ENCODE results near the gene DRICH1.
"Not testable (repeated sequence)": the region's sequence is repeated elsewhere in the genome, so short reads cannot be mapped to it uniquely, and the experiment has no call there.

The DRICH1 gene

DNA sequence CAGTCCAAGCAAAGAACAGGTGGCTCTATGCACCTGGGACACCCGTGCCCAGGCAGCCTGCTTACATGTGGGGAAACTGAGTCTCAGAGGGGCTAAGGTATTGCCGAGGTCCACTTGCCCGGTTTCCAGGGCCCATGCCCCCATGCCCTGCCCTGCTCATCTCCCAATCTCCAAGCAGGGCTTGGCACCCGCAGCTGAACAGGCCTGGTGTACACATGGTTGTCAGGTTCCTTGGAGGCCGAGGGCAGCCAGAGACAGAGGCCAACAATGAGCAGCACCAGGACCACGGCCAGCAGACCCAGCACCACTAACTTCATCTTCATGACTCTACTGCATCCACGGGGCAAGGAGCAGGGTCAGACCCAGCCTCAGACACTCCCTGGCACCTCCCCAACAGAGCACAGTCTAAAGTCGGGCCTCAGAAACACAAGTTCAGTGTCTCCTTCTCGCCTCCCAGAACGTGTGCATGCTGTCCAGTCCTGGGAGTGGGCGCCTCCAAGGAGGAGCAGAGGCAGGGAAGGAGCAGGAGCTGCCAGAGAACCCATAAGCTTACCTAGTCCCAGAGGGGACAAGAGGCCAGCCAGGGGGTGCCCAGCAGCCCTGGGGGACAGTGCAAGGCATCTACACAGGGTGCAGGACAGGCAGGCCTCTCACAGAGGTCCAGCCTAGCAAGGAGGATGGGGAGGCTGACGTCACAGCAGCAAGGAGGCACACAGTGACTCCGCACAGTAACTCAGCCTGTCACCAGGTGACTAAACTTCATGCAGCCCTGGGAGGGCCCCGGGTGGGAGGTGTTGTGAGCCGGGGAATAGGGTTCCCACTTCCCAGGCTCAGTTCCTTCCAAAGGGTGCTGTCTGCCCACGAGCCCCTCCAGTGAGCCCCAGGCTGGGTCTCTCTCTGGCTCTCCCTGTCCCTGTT is 38.5 kb upstream of the DRICH1 start:
- Histone ChIP-seq H3K4me1 (ENCODE audit: insufficient read depth, low read length) (peaks cover 5% of the 10 kb centered on the region; the same call in 1 of the 2 replicates), H3K9ac (ENCODE audit: low read depth, low read length) (no peak overlapping the region)

DNA sequence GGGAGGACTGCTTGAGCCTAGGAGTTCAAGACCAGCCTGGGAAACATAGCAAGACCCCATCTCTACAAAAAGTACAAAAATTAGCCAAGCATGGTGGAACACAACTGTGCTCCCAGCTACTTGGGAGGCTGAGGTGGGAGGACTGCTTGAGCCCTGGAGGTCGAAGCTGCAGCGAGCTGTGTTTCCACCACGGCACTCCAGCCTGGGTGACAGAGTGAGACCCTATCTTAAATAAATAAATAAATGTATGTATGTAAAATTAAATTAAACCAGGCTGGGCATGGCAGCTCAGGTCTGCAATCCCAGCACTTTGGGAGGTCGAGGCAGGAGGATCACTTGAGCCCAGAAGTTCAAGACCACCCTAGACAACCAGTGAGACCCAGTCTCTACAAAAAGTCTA is 28.3 kb upstream of the DRICH1 start:
- H3K4me1 ChIP-seq (ENCODE audit: insufficient read depth, low read length); H3K9me3 ChIP-seq (ENCODE audit: control insufficient read depth, insufficient read depth, low read length); H3K36me3 ChIP-seq (ENCODE audit: insufficient read depth, low read length); H3K9ac ChIP-seq (ENCODE audit: low read depth, low read length): not testable (repeated sequence)

More for the DNA sequence above, 38.5 kb upstream of the DRICH1 start:
- H3K9me3 ChIP-seq (ENCODE audit: control insufficient read depth, insufficient read depth, low read length), result no peaks in the 10 kb centered on the region
- H3K36me3 ChIP-seq (ENCODE audit: insufficient read depth, low read length), result no peaks in the 10 kb centered on the region

DNA sequence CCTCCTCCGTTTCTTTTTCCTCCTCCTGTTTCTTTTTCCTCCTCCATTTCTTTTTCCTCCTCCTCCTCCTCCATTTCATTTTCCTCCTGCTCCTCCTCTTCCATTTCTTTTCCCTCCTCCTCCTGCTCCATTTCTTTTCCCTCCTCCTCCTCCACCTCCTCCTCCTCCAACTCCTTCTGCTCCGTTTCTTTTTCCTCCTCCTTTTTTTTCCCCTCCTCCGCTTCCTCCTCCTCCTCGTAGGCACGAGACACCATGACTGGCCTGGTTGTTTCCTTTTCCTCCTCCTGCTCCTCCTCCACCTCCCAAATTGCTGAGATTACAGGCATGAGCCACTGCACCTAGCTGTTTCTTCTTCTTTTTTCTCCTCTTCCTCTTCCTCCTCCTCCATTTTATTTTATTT is 25.6 kb upstream of the DRICH1 start:
- Histone ChIP-seq H3K4me1 (ENCODE audit: insufficient read depth, low read length) (no peaks in the 10 kb centered on the region), H3K9me3 (ENCODE audit: control insufficient read depth, insufficient read depth, low read length) (peaks cover 5% of the 10 kb centered on the region; the same call in 1 of the 2 replicates), H3K36me3 (ENCODE audit: insufficient read depth, low read length) (no peaks in the 10 kb centered on the region; the same call in 1 of the 2 replicates), H3K9ac (ENCODE audit: low read depth, low read length) (no peak overlapping the region)

DNA sequence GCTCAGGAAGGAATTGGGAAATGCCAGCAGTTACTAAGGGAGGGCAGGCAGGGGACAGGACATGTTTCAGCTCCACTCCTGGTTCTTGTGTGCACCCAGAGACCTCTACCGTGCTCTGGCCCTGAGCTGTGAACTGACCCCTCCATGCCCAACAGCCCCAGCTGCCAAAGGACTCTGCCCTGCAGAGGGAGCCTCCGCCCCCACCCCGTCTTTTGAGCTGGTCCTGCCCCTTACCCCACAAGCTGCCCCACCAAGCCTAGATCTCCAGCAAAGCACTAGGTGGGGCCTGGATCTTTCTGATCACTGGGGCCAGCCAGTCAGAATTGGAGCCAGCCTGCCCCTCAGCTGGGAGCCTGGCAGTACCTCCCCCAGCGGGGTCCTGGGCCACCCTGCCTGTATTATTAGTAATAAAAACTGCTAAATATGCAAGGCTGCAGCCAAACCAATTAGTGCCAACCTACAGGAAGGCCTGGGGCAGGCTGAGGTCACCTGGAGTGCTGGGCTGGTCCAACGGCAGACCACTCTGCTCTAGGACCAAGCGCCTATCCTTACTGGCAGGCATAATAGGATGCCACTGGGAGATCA is 23.9 kb upstream of the DRICH1 start:
- Histone ChIP-seq H3K9ac (ENCODE audit: low read depth, low read length) (no peak overlapping the region), H3K36me3 (ENCODE audit: insufficient read depth, low read length) (no peaks in the 10 kb centered on the region; the same call in 1 of the 2 replicates), H3K9me3 (ENCODE audit: control insufficient read depth, insufficient read depth, low read length) (no peaks in the 10 kb centered on the region), H3K4me1 (ENCODE audit: insufficient read depth, low read length) (no peaks in the 10 kb centered on the region)

DNA sequence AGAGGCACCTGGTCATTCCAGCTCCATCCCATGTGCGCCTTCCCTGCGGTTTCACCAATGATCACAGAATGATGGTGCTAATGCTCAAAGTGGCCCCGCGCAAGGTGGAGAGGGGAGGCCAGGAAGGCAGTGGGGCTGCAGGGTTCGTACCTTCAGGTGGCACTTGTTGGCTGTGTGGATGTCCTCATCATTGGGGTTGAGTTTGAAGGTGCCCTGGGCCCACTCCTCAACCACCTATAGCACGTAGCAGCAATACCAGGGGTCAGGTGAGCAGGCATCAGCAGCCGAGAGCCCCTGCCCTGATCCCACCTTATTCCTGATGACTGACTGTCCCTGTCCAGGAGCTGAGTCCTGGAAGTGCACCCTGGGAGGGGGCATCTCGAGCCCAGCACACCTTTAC is 20.6 kb upstream of the DRICH1 start:
- Histone ChIP-seq H3K36me3 (ENCODE audit: insufficient read depth, low read length) (no peaks in the 10 kb centered on the region), H3K9ac (ENCODE audit: low read depth, low read length) (no peak overlapping the region), H3K4me1 (ENCODE audit: insufficient read depth, low read length) (no peaks in the 10 kb centered on the region), H3K9me3 (ENCODE audit: control insufficient read depth, insufficient read depth, low read length) (no peaks in the 10 kb centered on the region)

DNA sequence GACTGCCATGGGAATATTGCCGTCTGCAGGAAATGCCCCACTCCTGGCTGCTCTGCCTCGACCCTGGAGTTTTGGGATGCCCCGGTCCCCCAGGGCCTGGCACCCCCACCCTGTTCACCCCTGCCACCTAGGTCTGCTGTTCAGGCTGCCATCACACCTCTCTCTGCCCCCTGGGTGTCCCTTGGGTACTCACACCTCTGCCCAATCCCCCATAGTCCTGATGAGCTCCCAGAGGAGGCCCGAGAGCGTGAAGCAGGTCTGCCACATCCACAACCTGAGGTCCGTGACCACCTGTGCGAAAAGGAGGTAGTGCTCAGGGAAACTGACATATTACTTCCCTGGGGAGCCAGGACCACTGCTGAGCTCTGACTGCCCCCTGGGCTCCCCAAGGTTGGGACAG is 20.2 kb upstream of the DRICH1 start:
- no peak overlapping the region for H3K9ac ChIP-seq (ENCODE audit: low read depth, low read length)
- H3K4me1 ChIP-seq (ENCODE audit: insufficient read depth, low read length), result no peaks in the 10 kb centered on the region
- no peaks in the 10 kb centered on the region for H3K36me3 ChIP-seq (ENCODE audit: insufficient read depth, low read length)

DNA sequence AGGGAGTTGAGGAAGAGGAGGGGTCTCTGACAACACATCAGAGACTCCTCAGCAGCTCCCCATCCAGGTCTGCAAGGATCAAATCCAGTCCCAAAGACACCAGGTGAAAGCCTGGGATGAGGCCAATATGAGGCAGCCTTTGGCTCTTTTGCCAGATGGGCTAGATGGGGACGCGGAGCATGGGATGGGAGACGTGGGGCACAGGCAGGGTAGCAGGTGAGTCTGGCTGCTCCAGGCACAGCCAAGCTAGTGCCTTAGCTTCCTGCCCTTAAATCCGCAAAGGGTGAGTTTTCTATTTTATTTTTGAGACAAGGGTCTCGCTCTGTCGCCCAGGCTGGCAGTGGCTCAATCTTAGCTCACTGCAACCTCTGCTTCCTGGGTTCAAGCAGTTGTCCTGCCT is 19.6 kb upstream of the DRICH1 start:
- no peaks in the 10 kb centered on the region for H3K9me3 ChIP-seq (ENCODE audit: control insufficient read depth, insufficient read depth, low read length)
- no peaks in the 10 kb centered on the region for H3K4me1 ChIP-seq (ENCODE audit: insufficient read depth, low read length)
- no peak overlapping the region for H3K9ac ChIP-seq (ENCODE audit: low read depth, low read length)
- H3K36me3 ChIP-seq (ENCODE audit: insufficient read depth, low read length), result no peaks in the 10 kb centered on the region

More for the DNA sequence above, 20.2 kb upstream of the DRICH1 start:
- H3K9me3 ChIP-seq (ENCODE audit: control insufficient read depth, insufficient read depth, low read length), result no peaks in the 10 kb centered on the region

DNA sequence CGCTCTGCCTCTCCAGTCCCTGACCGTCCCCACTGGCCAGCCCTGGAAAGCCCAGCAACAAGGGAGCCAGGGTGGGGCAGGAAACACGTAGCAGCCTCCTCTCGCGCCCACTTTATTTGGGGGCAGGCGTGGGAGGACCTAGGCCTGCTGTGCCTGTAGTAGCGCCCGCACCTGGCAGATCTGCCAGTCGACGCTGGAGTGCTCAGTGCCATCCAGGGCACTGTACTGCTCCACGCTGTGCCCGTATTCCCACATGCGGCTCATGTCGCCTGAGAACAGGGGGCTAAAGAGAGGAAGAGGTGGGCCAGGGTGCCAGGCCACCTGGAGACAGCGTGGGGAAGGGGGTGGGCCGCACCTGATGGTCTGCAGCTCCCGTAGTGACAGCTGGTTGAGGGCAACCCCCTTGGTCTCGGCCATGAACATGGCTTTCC is 17.0 kb upstream of the DRICH1 start:
- no peaks in the 10 kb centered on the region for H3K36me3 ChIP-seq (ENCODE audit: insufficient read depth, low read length)

DNA sequence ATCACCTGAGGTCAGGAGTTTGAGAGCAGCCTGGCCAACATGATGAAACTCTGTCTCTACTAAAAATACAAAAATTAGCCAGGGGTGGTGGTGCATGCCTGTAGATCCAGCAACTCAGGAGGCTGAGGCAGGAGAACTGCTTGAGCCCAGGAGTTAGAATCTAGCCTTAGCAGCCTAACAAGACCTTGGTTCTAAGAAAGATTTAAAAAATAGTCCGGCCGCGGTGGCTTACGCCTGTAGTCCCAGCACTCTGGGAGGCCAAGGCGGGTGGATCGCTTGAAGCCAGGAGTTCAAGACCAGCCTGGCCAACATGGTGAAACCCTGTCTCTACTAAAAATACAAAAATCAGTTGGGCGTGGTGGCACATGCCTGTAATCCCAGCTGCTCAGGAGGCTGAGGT is 14.4 kb upstream of the DRICH1 start:
- not testable (repeated sequence) for H3K9me3 ChIP-seq (ENCODE audit: control insufficient read depth, insufficient read depth, low read length); H3K9ac ChIP-seq (ENCODE audit: low read depth, low read length); H3K4me1 ChIP-seq (ENCODE audit: insufficient read depth, low read length); H3K36me3 ChIP-seq (ENCODE audit: insufficient read depth, low read length)

More for the DNA sequence above, 17.0 kb upstream of the DRICH1 start:
- H3K9me3 ChIP-seq (ENCODE audit: control insufficient read depth, insufficient read depth, low read length), result no peaks in the 10 kb centered on the region
- H3K9ac ChIP-seq (ENCODE audit: low read depth, low read length), result no peak overlapping the region
- H3K4me1 ChIP-seq (ENCODE audit: insufficient read depth, low read length), result no peaks in the 10 kb centered on the region

DNA sequence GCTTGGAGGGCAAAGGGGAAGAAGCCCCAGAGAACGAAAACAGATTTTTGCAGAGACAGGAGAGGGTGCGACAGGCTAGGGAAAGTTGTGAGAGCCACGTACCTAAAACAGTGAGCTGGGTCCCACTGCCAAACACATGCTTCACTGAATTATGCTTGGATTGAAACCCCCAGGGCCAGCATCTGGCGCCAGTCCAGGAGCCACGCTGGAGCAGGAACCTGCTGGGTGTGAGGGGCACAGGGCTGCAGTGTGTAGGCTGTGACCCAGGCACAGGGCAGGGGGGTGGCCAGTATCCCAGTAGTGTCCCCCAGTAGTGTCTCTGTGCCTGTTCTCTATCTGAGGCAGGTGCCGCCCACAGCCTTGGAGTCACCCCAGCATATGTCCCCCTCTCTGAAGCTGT is 8.1 kb upstream of the DRICH1 start:
- H3K9ac ChIP-seq (ENCODE audit: low read depth, low read length); H3K4me1 ChIP-seq (ENCODE audit: insufficient read depth, low read length); H3K36me3 ChIP-seq (ENCODE audit: insufficient read depth, low read length); H3K9me3 ChIP-seq (ENCODE audit: control insufficient read depth, insufficient read depth, low read length): not testable (repeated sequence)

DNA sequence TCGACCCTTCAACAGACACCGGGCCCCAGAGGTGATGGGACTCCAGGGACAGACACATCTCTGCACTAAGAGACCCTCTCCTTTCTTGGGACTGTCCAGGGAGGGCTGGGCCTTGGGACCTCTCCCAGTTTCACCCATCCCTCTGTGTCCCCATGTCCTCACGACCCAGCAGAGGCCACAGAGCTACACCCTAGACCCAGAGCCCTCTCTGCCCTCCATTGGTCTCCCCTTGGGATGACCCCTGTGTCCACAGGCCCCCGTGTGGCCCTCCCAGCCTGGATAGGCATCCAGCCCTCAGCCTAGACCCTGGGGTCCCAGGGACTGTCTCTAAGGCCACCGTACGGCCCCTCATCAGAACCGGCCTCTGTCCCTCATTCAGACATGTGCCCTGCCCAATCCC is 7.5 kb upstream of the DRICH1 start:
- Histone ChIP-seq H3K9me3 (ENCODE audit: control insufficient read depth, insufficient read depth, low read length) (no peaks in the 10 kb centered on the region), H3K36me3 (ENCODE audit: insufficient read depth, low read length) (no peaks in the 10 kb centered on the region)

DNA sequence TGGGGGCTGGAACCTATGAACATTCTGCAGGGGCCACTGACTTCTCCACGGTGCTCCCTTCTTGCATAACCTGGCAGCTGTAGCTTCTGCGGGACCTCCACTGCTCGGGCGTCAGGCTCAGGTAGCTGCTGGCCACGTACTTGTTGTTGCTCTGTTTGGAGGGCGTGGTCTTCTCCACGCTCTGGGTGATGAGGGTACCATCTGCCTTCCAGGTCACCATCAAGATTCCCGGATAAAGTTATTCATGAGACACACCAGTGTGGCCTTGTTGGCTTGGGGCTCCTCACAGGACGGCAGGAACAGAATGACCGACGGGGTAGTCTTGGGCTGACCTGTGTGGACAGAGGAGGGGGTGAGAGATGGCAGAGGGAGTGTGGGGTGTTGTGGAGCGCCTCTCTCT is 6.5 kb upstream of the DRICH1 start:
- Histone ChIP-seq H3K36me3 (ENCODE audit: insufficient read depth, low read length) (no peaks in the 10 kb centered on the region), H3K9me3 (ENCODE audit: control insufficient read depth, insufficient read depth, low read length) (no peaks in the 10 kb centered on the region), H3K9ac (ENCODE audit: low read depth, low read length) (no peak overlapping the region), H3K4me1 (ENCODE audit: insufficient read depth, low read length) (no peaks in the 10 kb centered on the region)

More for the DNA sequence above, 7.5 kb upstream of the DRICH1 start:
- Histone ChIP-seq H3K9ac (ENCODE audit: low read depth, low read length) (no peak overlapping the region), H3K4me1 (ENCODE audit: insufficient read depth, low read length) (no peaks in the 10 kb centered on the region)

DNA sequence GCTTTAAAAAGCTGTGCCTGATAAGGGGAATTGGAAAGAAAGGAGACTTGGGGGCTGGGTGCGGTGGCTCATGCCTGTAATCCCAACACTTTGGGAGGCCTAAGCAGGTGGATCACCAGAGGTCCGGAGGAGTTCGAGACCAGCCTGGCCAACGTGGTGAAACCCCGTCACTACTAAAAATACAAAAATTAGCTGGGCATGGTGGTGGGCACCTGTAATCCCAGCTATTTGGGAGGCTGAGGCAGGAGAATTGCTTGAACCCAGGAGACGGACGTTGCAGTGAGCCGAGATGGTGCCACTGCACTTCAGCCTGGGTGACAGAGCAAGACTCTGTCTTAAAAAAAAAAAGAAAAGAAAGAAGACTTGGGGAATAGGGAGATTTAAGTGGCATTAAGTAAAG is 3.2 kb upstream of the DRICH1 start:
- H3K9ac ChIP-seq (ENCODE audit: low read depth, low read length); H3K9me3 ChIP-seq (ENCODE audit: control insufficient read depth, insufficient read depth, low read length); H3K4me1 ChIP-seq (ENCODE audit: insufficient read depth, low read length); H3K36me3 ChIP-seq (ENCODE audit: insufficient read depth, low read length): not testable (repeated sequence)

DNA sequence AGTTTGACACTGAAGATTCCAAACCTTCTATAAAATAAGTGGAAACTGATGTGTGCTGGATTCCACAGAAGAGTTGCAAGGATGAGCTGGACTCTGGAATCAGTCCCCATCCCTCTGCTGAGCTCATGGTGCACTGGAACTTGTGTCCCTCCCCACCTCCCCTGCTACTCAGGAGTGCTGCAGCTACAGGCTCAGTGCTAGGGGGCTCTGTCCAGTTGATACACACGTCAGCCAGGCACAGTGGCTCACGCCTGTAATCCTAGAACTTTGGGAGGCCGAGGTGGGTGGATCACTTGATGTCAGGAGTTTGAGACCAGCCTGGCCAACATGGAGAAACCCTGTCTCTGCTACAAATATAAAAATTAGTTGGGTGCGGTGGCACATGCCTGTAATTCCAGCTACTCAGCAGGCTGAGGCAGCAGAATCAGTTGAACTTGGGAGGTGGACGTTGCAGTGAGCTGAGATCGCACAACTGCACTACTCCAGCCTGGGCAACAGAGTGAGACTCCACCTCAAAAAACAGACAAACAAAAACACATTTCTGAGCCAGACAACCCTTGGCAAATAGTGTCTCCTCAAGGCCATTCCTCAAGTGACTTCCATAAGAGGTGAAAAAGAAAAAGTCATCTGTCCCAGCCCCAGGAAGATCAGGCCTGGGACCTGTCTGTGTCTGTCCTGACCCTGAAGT is 3.9 kb downstream of the DRICH1 start:
- H3K9ac ChIP-seq (ENCODE audit: low read depth, low read length); H3K36me3 ChIP-seq (ENCODE audit: insufficient read depth, low read length); H3K9me3 ChIP-seq (ENCODE audit: control insufficient read depth, insufficient read depth, low read length); H3K4me1 ChIP-seq (ENCODE audit: insufficient read depth, low read length): not testable (repeated sequence)

All from ES-I3 (cell line).